T-helper 1 cell treated with Interleukin-12 subunit alpha and Interleukin-12 subunit beta and Interleukin-4 antibody, amounts not matched to agents 30 μg/mL and 1 μg/mL, for 36 hours (primary cell): ENCODE results near the gene RSPH1.

Source experiments
- H3K27ac Mint-ChIP-seq: one replicate; pipeline ENCODE4 v1.8.0; 2021; ENCODE audit warnings: mild to moderate bottlenecking, mixed read lengths
- H3K27me3 Mint-ChIP-seq: one replicate; pipeline ENCODE4 v1.8.0; 2021; ENCODE audit warnings: low read depth, mixed read lengths
- H3K36me3 Mint-ChIP-seq: one replicate; pipeline ENCODE4 v1.8.0; 2021; ENCODE audit warnings: low read depth, mixed read lengths
- H3K4me1 Mint-ChIP-seq: one replicate; pipeline ENCODE4 v1.8.0; 2021; ENCODE audit warnings: low read depth, mixed read lengths
- H3K4me3 Mint-ChIP-seq: one replicate; pipeline ENCODE4 v1.8.0; 2021; ENCODE audit warnings: mild to moderate bottlenecking, moderate library complexity, mixed read lengths
- H3K9me3 Mint-ChIP-seq: one replicate; pipeline ENCODE4 v1.8.0; 2021; ENCODE audit warnings: mixed read lengths

RSPH1 gene

DNA sequence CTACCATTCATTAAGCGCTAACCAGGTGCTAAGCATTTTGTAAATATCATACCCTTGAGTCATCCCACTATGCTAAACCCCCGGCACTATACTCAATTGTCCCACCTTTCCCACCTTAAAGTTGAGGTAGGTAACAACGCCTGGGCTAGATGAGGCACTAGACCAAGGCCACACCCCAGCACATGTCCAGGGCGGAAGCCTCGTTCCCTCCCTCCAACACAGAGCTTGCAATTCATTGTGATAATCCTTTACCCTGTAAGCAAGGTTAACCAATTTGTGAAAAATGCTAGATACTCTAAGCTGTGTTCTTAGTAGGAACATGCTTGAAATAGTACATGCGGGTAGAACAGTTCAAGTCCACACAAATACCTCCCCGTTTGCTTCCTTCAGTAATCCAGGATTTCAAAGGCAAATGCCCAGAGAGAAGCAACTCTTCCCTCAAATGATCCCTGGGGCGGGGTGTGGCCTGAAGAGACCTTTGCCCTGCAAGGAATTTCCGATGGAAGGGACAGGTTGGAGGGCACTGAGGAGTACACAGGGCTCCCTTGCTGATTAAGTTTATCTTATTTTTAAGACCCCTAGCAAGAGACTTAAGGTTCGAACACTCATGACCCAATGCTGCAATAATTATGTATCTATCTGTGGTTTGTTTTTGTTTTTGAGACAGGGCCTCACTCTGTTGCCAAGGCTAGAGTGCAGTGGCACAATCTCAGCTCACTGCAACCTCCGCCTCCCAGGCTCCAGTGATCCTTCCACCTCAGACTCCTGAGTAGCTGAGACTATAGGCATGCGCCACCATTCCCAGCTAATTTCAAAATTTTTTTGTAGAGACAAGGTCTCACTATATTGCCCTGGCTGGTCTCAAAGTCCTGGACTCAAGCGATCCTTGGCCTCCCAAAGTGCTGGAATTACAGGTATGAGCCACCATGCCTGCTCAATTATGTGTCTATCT, 2.6 kb downstream of the RSPH1 start:
- Mint-ChIP-seq H3K4me1 (peaks cover 18% of the 10 kb centered on the region), H3K9me3 (peaks cover 6% of the 10 kb centered on the region), H3K27ac (no peak overlapping the region), H3K36me3 (no peaks in the 10 kb centered on the region), H3K27me3 (peaks cover 7% of the 10 kb centered on the region), H3K4me3 (no peak overlapping the region)

DNA sequence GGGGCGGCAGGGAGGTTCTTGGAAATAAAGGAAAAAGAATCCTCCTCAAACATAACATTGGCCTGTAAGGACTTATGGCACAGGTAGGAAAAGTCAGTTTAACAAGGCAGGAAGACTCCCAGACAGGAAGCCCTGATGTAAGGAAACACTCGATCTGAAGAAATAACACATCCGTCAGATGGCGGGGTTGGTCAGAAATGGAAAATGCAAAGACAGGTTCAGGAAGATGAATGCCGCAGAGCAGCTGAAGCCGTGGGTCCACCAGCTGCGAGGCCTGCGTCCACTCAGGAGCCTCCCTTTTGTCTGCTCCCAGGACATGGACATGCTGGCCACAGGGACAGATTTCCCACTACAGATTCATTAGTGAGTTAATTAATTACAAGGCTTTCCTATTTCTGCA, 3.8 kb downstream of the RSPH1 start:
- peaks cover 18% of the 10 kb centered on the region for H3K4me1 Mint-ChIP-seq
- H3K27me3 Mint-ChIP-seq: peaks cover 17% of the 10 kb centered on the region
- peaks cover 6% of the 10 kb centered on the region for H3K9me3 Mint-ChIP-seq
- no peak overlapping the region for H3K4me3 Mint-ChIP-seq
- H3K36me3 Mint-ChIP-seq: no peaks in the 10 kb centered on the region
- H3K27ac Mint-ChIP-seq: peak overlapping the region; percentile 37

GRCh38 chr21:42491328-42491727, 4.7 kb downstream of the RSPH1 start:
- no peaks in the 10 kb centered on the region for H3K36me3 Mint-ChIP-seq
- H3K27ac Mint-ChIP-seq: no peak overlapping the region
- H3K9me3 Mint-ChIP-seq: peaks cover 6% of the 10 kb centered on the region
- H3K4me1 Mint-ChIP-seq: peaks cover 14% of the 10 kb centered on the region
- H3K27me3 Mint-ChIP-seq: peaks cover 25% of the 10 kb centered on the region
- H3K4me3 Mint-ChIP-seq: no peak overlapping the region

GRCh38 chr21:42490720-42491119, 5.3 kb downstream of the RSPH1 start:
- H3K4me1 Mint-ChIP-seq: peaks cover 9% of the 10 kb centered on the region
- peaks cover 6% of the 10 kb centered on the region for H3K9me3 Mint-ChIP-seq
- H3K27ac Mint-ChIP-seq: no peak overlapping the region
- no peaks in the 10 kb centered on the region for H3K36me3 Mint-ChIP-seq
- H3K4me3 Mint-ChIP-seq: no peak overlapping the region
- peaks cover 31% of the 10 kb centered on the region for H3K27me3 Mint-ChIP-seq

DNA sequence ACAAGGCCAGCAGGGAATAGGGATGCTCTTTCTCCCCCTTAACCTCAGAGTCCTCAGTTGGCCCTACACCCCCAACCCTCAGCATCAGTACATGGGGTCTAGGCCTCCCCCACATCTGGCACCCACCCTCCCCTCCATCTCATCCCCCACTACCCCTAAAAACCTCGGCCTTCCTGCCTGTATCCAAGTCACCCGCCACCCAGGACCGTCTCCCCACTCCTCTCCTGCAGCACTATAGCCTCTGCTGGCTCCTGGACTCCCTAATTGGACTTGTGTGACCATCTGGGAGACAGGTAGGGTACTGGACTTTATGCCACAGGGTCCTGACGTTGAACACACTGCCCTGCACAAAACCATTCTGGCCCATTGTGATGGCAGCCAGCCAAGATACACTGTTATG, 6.0 kb downstream of the RSPH1 start:
- no peak overlapping the region for H3K27ac Mint-ChIP-seq
- peaks cover 32% of the 10 kb centered on the region for H3K27me3 Mint-ChIP-seq
- H3K4me1 Mint-ChIP-seq: peaks cover 6% of the 10 kb centered on the region
- no peaks in the 10 kb centered on the region for H3K36me3 Mint-ChIP-seq
- peaks cover 6% of the 10 kb centered on the region for H3K9me3 Mint-ChIP-seq
- H3K4me3 Mint-ChIP-seq: no peak overlapping the region

- peaks cover 30% of the 10 kb centered on the region for H3K27me3 Mint-ChIP-seq
These were observed 6.9 kb downstream of the RSPH1 start for GRCh38 chr21:42489006-42489563.

GRCh38 chr21:42486531-42486930, 9.5 kb downstream of the RSPH1 start:
- peaks cover 43% of the 10 kb centered on the region for H3K27me3 Mint-ChIP-seq
- no peak overlapping the region for H3K27ac Mint-ChIP-seq
- H3K4me1 Mint-ChIP-seq: peaks cover 3% of the 10 kb centered on the region
- no peaks in the 10 kb centered on the region for H3K36me3 Mint-ChIP-seq
- H3K4me3 Mint-ChIP-seq: no peak overlapping the region
- peaks cover 6% of the 10 kb centered on the region for H3K9me3 Mint-ChIP-seq

More at GRCh38 chr21:42489006-42489563, 6.9 kb downstream of the RSPH1 start:
- Mint-ChIP-seq H3K9me3 (peaks cover 6% of the 10 kb centered on the region), H3K36me3 (no peaks in the 10 kb centered on the region), H3K4me3 (no peak overlapping the region), H3K4me1 (peaks cover 6% of the 10 kb centered on the region), H3K27ac (no peak overlapping the region)

DNA sequence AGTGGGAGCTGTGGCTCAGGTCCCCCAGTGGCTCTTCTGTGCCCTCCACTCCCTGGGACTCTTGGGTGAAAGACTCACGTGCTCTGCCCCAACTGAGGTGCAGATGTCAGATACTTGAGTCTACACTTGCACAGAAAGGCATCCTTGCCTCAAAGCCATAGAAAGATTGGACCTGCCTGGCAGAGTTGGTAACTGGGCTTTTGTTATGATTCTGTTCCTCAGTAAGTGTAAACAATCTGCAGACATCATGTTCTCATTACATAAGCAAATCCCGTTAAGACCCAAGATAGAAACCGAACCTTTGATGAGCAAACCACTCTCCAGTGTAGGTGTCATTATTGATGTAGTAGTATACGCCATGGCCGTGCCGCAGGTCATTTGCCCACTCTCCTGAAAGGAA, 10.0 kb downstream of the RSPH1 start:
- H3K4me3 Mint-ChIP-seq: no peak overlapping the region
- H3K27me3 Mint-ChIP-seq: peaks cover 48% of the 10 kb centered on the region
- H3K27ac Mint-ChIP-seq: no peak overlapping the region
- no peaks in the 10 kb centered on the region for H3K36me3 Mint-ChIP-seq
- peaks cover 6% of the 10 kb centered on the region for H3K9me3 Mint-ChIP-seq
- H3K4me1 Mint-ChIP-seq: peaks cover 3% of the 10 kb centered on the region

DNA sequence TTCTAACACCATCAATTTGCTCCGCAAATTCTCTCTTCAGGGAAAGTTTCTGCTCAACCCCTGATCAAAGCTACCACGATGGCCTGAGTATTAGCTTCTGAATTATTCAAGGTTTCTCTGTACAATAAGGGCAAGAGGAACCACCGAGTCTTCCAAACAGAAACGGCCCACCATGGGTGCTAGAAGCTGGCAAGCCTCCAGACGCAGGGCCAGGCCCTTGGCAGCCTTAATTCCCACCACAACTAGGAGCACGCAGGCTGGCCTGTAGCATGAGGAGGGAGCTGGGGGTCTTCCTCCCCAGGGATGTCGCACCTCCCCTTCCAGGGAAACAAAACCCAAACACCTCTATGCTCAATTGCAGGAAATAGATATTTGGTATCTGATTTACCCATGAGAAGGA, 11.1 kb downstream of the RSPH1 start:
- H3K4me3 Mint-ChIP-seq: no peak overlapping the region
- H3K27ac Mint-ChIP-seq: no peak overlapping the region
- peaks cover 48% of the 10 kb centered on the region for H3K27me3 Mint-ChIP-seq
- no peaks in the 10 kb centered on the region for H3K36me3 Mint-ChIP-seq
- peaks cover 6% of the 10 kb centered on the region for H3K9me3 Mint-ChIP-seq
- peaks cover 4% of the 10 kb centered on the region for H3K4me1 Mint-ChIP-seq

DNA sequence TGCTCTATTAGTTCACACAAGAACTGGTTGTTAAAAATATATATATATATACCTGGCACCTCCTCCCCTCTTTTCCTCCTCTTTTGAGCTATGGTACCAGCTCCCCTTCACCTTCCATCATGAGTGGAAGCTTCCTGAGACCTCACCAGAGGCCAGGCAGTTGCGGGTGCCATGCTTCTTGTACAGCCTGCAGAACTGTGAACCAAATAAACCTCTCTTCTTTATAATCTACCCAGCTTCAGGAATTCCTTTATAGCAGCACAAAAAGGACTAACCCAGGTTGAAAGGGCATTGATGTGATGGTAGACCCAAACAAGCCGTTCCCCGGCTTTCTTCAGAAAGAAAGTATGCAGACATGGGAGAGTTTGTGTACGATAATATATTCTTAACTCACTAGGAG, 14.9 kb downstream of the RSPH1 start:
- Mint-ChIP-seq H3K4me1 (peaks cover 7% of the 10 kb centered on the region), H3K36me3 (no peaks in the 10 kb centered on the region), H3K27ac (no peak overlapping the region), H3K9me3 (no peaks in the 10 kb centered on the region), H3K4me3 (no peak overlapping the region), H3K27me3 (peaks cover 25% of the 10 kb centered on the region)

GRCh38 chr21:42480736-42481135, 15.3 kb downstream of the RSPH1 start:
- Mint-ChIP-seq H3K27me3 (peaks cover 20% of the 10 kb centered on the region), H3K27ac (no peak overlapping the region), H3K9me3 (no peaks in the 10 kb centered on the region), H3K4me3 (no peak overlapping the region), H3K4me1 (peaks cover 7% of the 10 kb centered on the region), H3K36me3 (no peaks in the 10 kb centered on the region)

DNA sequence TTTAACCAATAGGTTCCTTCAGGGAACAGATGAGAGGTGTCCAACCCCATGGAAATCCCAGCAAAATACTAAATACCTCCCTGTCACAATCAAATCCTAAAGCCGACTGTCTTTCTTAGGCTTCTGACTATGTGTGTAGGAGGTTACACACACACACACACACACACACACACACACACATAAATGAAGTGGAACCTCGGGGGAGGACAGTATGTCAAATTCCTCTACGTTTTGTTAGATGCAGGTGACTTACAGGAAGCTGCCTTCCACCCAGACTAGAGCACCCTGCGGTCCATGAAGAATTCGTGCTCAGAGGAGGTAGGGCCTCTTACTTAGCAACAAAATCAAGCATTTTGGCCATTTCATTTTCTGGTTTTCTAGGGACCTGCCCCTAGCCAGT, 16.4 kb downstream of the RSPH1 start:
- peaks cover 18% of the 10 kb centered on the region for H3K27me3 Mint-ChIP-seq
- H3K27ac Mint-ChIP-seq: no peak overlapping the region
- peaks cover 7% of the 10 kb centered on the region for H3K4me1 Mint-ChIP-seq
- H3K4me3 Mint-ChIP-seq: no peak overlapping the region
- H3K36me3 Mint-ChIP-seq: no peaks in the 10 kb centered on the region
- H3K9me3 Mint-ChIP-seq: no peaks in the 10 kb centered on the region

- H3K4me3 Mint-ChIP-seq: no peak overlapping the region
- H3K9me3 Mint-ChIP-seq: no peaks in the 10 kb centered on the region
- no peak overlapping the region for H3K27ac Mint-ChIP-seq
- H3K36me3 Mint-ChIP-seq: no peaks in the 10 kb centered on the region
- H3K27me3 Mint-ChIP-seq: peaks cover 19% of the 10 kb centered on the region
- peaks cover 10% of the 10 kb centered on the region for H3K4me1 Mint-ChIP-seq
These were observed 17.5 kb downstream of the RSPH1 start for GRCh38 chr21:42478504-42478903.

DNA sequence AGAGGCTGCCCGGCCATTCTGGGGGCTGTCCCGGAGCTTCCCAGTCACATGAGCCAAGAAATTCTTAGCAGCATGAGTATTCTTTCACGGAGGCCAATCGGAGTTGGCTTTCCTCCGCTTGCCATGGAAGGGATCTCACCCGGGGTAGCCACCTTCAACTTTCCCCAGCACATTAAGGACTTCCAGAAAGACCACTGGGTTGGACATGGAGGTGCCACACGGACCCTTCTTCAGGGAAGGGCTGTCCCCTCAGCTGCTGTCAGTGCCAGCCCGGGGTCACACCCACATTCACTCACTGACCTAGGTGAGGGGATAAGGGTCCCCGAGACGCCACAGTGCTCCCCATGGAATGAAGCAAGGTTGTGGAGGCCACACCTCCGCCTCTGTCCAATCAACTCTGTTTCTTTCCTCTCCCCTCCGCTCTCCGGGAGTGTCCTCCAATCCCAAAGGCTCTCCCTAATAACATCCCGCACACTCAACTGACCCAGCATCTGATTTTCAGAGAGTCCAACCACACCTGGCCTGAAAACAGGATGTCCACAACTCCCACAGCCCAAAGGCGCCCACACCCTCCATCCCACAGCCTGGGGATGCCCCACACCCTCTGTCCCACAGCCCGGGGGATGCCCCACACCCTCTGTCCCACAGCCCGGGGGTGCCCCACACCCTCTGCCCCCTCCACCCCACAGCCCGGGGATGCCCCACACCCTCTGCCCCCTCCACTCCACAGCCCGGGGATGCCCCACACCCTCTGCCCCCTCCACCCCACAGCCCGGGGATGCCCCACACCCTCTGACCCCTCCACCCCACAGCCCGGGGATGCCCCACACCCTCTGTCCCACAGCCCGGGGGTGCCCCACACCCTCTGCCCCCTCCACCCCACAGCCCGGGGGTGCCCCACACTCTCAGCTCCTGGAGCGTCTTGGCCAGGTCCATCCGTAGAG, 19.4 kb downstream of the RSPH1 start:
- peaks cover 10% of the 10 kb centered on the region for H3K4me1 Mint-ChIP-seq
- no peak overlapping the region for H3K4me3 Mint-ChIP-seq
- peaks cover 13% of the 10 kb centered on the region for H3K27me3 Mint-ChIP-seq
- no peaks in the 10 kb centered on the region for H3K9me3 Mint-ChIP-seq
- no peaks in the 10 kb centered on the region for H3K36me3 Mint-ChIP-seq
- no peak overlapping the region for H3K27ac Mint-ChIP-seq
